K562 (cell line): ENCODE results near the gene PGD. TPM values are rescaled to one million over a fixed set of nuclear protein-coding genes. Genes with fewer than 3 reads are reported as not detected.

Source experiments
- CBX8 ChIP-seq: fragments of 200-600 bp; sonication (generic); IDR thresholded peaks from 2 replicates; pipeline ENCODE4 v1.6.1; 2012; ENCODE audit warnings: borderline replicate concordance, mixed run types, low read depth, mild to moderate bottlenecking, moderate library complexity, mixed read lengths, low read length, control low read depth, inconsistent platforms; ENCODE audit not compliant: poor library complexity, severe bottlenecking; ENCODE audit errors: extremely low read depth
- CGGBP1 ChIP-seq: fragments of 250-450 bp; sonication (Bioruptor Pico); IDR thresholded peaks from 2 replicates; pipeline ENCODE4 v1.9.0; 2021; ENCODE audit warnings: mild to moderate bottlenecking
- E2F8 ChIP-seq: fragments of 450-650 bp; IDR thresholded peaks from 2 replicates; pipeline ENCODE4 v1.7.1; 2018; ENCODE audit warnings: mild to moderate bottlenecking, low read depth; ENCODE audit not compliant: partially characterized antibody
- NCOR1 ChIP-seq: fragments of 450-650 bp; IDR thresholded peaks from 2 replicates; pipeline ENCODE4 v1.6.1; 2016; ENCODE audit warnings: mild to moderate bottlenecking, moderate library complexity
- NR1H2 ChIP-seq: sonication (generic); formaldehyde crosslinking; IDR thresholded peaks from 2 replicates; pipeline ENCODE4 v1.4.0; 2020; ENCODE audit warnings: mild to moderate bottlenecking, missing genetic modification reagents
- PCBP2 ChIP-seq: fragments of 200-400 bp; formaldehyde crosslinking; IDR thresholded peaks from 2 replicates; pipeline ENCODE4 v1.6.1; 2018; ENCODE audit warnings: low read length, low read depth, mild to moderate bottlenecking, moderate library complexity; ENCODE audit not compliant: poor library complexity, severe bottlenecking
- RB1 ChIP-seq: fragments of 450-650 bp; IDR thresholded peaks from 2 replicates; pipeline ENCODE4 v1.6.1; 2017; ENCODE audit warnings: low read depth, mild to moderate bottlenecking
- RCOR1 ChIP-seq, 2 experiments: IDR thresholded peaks; 2 replicates each; pipeline ENCODE4 v1.6.1; 2012; ENCODE audit warnings: low read depth in 2 of 2, low read length in 2 of 2, borderline replicate concordance in 1 of 2, improper control_type of control experiment in 1 of 2
- RFX1 ChIP-seq: fragments of 450-650 bp; IDR thresholded peaks from 2 replicates; pipeline ENCODE4 v1.6.1; 2016; ENCODE audit warnings: mild to moderate bottlenecking, moderate library complexity
- RFX5 ChIP-seq: IDR thresholded peaks from 2 replicates; pipeline ENCODE4 v1.6.1; 2011; ENCODE audit warnings: low read depth, mild to moderate bottlenecking, improper control_type of control experiment, low read length
- SOX6 ChIP-seq: fragments of 450-650 bp; IDR thresholded peaks from 2 replicates; pipeline ENCODE4 v1.6.1; 2014; ENCODE audit warnings: mild to moderate bottlenecking
- SPI1 ChIP-seq: IDR thresholded peaks from 2 replicates; pipeline ENCODE4 v1.6.1; 2011; ENCODE audit warnings: low read depth, low read length, control low read depth, borderline replicate concordance
- TBP ChIP-seq: optimal IDR thresholded peaks from 2 replicates; pipeline ENCODE3; 2011; ENCODE audit warnings: low read depth, low read length, improper control_type of control experiment
- TCF3 ChIP-seq: sonication (generic); formaldehyde crosslinking; IDR thresholded peaks from 2 replicates; pipeline ENCODE4 v1.4.0; 2020; ENCODE audit warnings: mild to moderate bottlenecking, missing genetic modification reagents
- THRA ChIP-seq: fragments of 450-650 bp; IDR thresholded peaks from 2 replicates; pipeline ENCODE4 v1.6.1; 2017; ENCODE audit warnings: mild to moderate bottlenecking, moderate library complexity
- XRCC3 ChIP-seq: fragments of 450-650 bp; IDR thresholded peaks from 2 replicates; pipeline ENCODE4 v1.6.1; 2017; ENCODE audit warnings: mild to moderate bottlenecking, moderate library complexity
- ZBTB43 ChIP-seq: sonication (generic); formaldehyde crosslinking; IDR thresholded peaks from 2 replicates; pipeline ENCODE4 v1.8.0; 2023; ENCODE audit warnings: mild to moderate bottlenecking, missing genetic modification reagents
- ZNF76 ChIP-seq: fragments of 250-450 bp; sonication (Bioruptor Pico); IDR thresholded peaks from 2 replicates; pipeline ENCODE4 v1.4.0; 2020; ENCODE audit warnings: mild to moderate bottlenecking, moderate library complexity, borderline replicate concordance
- polyA plus RNA-seq, 8 experiments: library from polyadenylated mRNA; depleted of rRNA in 4 of 8; stranded (reverse) in 5 of 8; unstranded in 3 of 8; fragments of >200 nt; fragmentation: Nextera tagmentation in 2 of 8; fragmentation: Illumina TruSeq in 1 of 8; extraction: Ambion mirVana in 2 of 8; extraction: Trizol in 1 of 8; gene quantifications; 2 replicates each; pipeline versions ENCODE4 v1.2.1 to v1.2.3, GENCODE V29; 2011 to 2014; ENCODE audit warnings: inconsistent platforms in 1 of 8, missing spikeins in 1 of 8
- total RNA-seq, 7 experiments: library from RNA; depleted of rRNA in 6 of 7; stranded (reverse); fragments of >200 nt in 6 of 7; fragmentation: Illumina TruSeq in 2 of 7; extraction: Trizol in 2 of 7; gene quantifications; 2 replicates each; pipeline versions ENCODE4 v1.2.1 to v1.2.3, GENCODE V29; 2011 to 2021; ENCODE audit warnings: low replicate concordance in 1 of 7

Gene PGD
- total and polyA plus RNA-seq, 9 of the 15 experiments (the other 6 are each of a cell fraction or from before 2014, with no cell fraction given): 177 to 542 (median 270) TPM

- no peak for TF ChIP-seq E2F8
- peak; percentile 88 for TF ChIP-seq RFX1
- 0 out of 2 replicates have a peak, but pooled peaks have one; percentile 43 for TF ChIP-seq SOX6
- TF ChIP-seq ZBTB43: no peak
- peak; percentile 67; the same call in 1 of the 2 replicates for TF ChIP-seq RFX5
- TF ChIP-seq XRCC3: no peak
- no peak for TF ChIP-seq PCBP2
- no peak for TF ChIP-seq CGGBP1 (CRISPR knock-in tag)
- TF ChIP-seq RCOR1 (IDR thresholded peaks at IDR 0.05; ENCODE audit: borderline replicate concordance in 1 of 2, low read depth in 2 of 2, low read length in 2 of 2): peak in 1 of 2 experiments; percentile 77; a peak in 2 of 4 replicates
- TF ChIP-seq NR1H2 (CRISPR knock-in tag): no peak
- TF ChIP-seq ZNF76 (CRISPR knock-in tag): no peak
- no peak for TF ChIP-seq RB1
- TF ChIP-seq CBX8: no peak
- TF ChIP-seq THRA: no peak
- peak; percentile 0; the same call in 1 of the 2 replicates for TF ChIP-seq SPI1
- TF ChIP-seq TBP: no peak
- no peak for TF ChIP-seq NCOR1
- peak; percentile 35; the same call in 1 of the 2 replicates for TF ChIP-seq TCF3 (CRISPR knock-in tag)
Observed at GRCh38 chr1:10378081-10378841, 20.6 kb upstream of the PGD start (continued).
